Right ventricle myocardium superior (tissue), 1 donor: Measurements from ENCODE around the gene TENT4B. TPM values are rescaled to one million over a fixed set of nuclear protein-coding genes. Genes with fewer than 3 reads are reported as not detected.

Experiments used
- ATAC-seq: fragments of 200-7000 bp; cut with Tn5 transposase; one replicate; pipeline ENCODE4 v1.9.1; 2020; ENCODE audit warnings: mild to moderate bottlenecking; ENCODE audit not compliant: poor library complexity
- DNase-seq: peaks from one replicate; pipeline ENCODE4 v3.0.0-alpha.2; 2020
- intact Hi-C: fragments of 100-400 bp; cut with DNase I; formaldehyde crosslinking; loops from one replicate; pipeline ENCODE4 v1.11.2; 2022
- total RNA-seq: library from RNA; stranded (reverse); fragmentation: NEBNext Ultra II Directional; extraction: Animal tissue kit (Norgen Biotek cat#: 25700); gene quantifications from one replicate; pipeline ENCODE4 v1.2.1, GENCODE V29; 2021
- donor health status: DM: no; HTN: yes; CAD: no; lungs with severe emphysema.

TENT4B gene
- total RNA-seq, 1 donor from 2014 or later: 7.7 TPM

GRCh38 chr16:50273382-50273690 lies 120.2 kb downstream of the TENT4B start:
- no peak for ATAC-seq
- DNase-seq: peak; percentile 31

GRCh38 chr16:50273888-50274325 lies 120.8 kb downstream of the TENT4B start:
- DNase-seq: peak; percentile 51
- ATAC-seq: peak; percentile 36
- intact Hi-C loops: no loop called here

More at GRCh38 chr16:50273382-50273690, 120.2 kb downstream of the TENT4B start:
- intact Hi-C loops: no loop called here

GRCh38 chr16:50274326-50275097 lies 121.4 kb downstream of the TENT4B start:
- ATAC-seq (no peak), DNase-seq (peak; percentile 46)
- intact Hi-C loops: no loop called here

- ATAC-seq (no peak), DNase-seq (peak; percentile 14)
- intact Hi-C loops: no loop called here
Observed at GRCh38 chr16:50275098-50275415, 122.0 kb downstream of the TENT4B start.

DNA sequence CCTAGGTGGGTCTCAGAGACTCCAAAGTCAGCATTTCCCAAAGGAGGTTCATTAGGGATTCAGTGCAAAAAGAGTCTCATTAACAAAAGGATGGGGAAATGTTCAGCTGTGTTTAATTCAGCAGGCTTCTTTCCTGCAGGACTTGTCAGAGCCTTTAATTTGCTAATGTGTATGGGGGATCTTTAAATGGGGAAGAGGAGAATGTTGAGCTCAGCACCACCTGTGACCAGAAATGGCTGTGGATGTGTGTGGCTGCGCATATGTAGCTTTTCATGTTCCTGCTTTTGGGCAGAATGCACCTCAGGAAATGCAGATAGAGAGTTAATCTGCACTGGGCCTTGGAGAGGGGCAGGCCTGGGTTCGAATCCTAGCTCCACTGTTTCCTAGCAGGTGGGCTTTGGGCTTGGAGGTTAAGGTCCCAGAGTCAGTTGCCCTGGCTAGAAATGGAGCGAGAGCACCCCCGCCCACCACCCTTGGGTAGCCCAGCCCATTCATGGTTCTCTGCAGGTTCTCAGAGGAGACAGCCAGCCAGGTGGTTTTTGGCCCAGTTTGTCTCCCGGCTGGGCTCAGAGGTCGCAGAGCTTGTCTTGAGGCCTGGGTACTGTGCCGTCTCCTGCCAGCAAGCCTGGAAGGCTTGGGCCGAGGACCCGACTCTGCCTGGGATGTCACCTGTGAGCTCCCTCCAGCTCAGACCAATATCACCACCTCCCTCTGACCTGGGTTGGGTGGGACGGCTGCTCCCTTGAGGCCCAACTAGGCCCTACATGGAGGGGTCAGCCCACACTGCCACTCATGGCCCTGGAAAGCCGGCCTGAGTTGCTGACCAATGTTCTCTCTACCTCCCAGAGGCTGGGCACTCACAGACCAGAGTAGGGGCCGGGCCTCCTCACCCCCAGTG lies 122.6 kb downstream of the TENT4B start:
- ATAC-seq (no peak), DNase-seq (peak; percentile 25)
- intact Hi-C loops: no loop called here

DNA sequence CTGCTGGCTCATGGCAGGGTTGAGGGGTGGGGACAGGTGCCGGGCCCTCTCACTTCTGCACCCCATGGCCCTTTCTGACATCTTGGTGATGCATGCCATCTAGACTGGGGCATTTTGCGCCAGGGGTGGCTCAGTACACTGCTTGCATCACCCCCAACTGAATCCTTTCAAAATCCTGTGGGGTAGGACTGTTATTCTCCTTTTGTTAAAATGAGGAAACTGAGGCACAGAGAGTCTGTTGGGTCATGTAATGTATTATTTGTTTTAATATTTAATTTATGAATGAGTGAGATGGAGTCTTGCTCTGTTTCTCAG lies 123.2 kb downstream of the TENT4B start:
- ATAC-seq (no peak), DNase-seq (no peak)
- intact Hi-C loops: no loop called here

GRCh38 chr16:50276801-50277555 lies 123.9 kb downstream of the TENT4B start:
- no peak for DNase-seq
- no peak for ATAC-seq
- intact Hi-C loops: no loop called here

GRCh38 chr16:50278251-50278650 lies 125.1 kb downstream of the TENT4B start:
- DNase-seq: no peak
- intact Hi-C loops: no loop called here
- no peak for ATAC-seq

DNA sequence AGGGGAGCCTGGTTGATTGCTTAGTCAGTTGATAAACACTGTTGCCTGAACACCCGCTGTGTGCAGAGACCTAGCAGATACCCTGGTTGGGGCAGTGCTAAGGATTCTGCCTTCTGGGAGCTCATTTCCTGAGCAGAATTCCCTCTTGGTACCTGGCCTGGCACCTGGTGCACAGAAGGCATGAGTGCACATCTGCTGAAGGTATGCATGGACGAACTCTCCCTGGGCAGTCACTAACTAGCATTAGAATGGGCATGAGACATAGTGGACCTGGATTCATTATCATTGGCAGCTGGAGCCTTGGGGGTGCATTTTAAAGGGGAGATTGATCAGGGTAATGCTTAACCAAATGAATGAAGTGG lies 126.4 kb downstream of the TENT4B start:
- DNase-seq (peak; percentile 10), ATAC-seq (no peak)
- intact Hi-C loops: no loop called here

- DNase-seq (peak; percentile 24), ATAC-seq (no peak)
- intact Hi-C loops: no loop called here
Observed at GRCh38 chr16:50280932-50281331, 127.8 kb downstream of the TENT4B start.

Other genes starting within 250 kb of the TENT4B start
- 16.1 TPM for gene CNEP1R1, start 128.1 kb upstream of the TENT4B start, total RNA-seq
- 9.9 TPM for gene HEATR3, start 87.3 kb upstream of the TENT4B start, total RNA-seq
- 9.3 TPM for gene ADCY7, start 113.2 kb downstream of the TENT4B start, total RNA-seq
- 39.1 TPM for gene BRD7, start 215.7 kb downstream of the TENT4B start, total RNA-seq